Measurements from ENCODE around the gene PRKAA1. TPM values are rescaled to one million over a fixed set of nuclear protein-coding genes. Genes with fewer than 3 reads are reported as not detected.

Gene PRKAA1
- total RNA-seq, 2 experiments from 2014 or later = 86.4 to 86.7 TPM

DNA sequence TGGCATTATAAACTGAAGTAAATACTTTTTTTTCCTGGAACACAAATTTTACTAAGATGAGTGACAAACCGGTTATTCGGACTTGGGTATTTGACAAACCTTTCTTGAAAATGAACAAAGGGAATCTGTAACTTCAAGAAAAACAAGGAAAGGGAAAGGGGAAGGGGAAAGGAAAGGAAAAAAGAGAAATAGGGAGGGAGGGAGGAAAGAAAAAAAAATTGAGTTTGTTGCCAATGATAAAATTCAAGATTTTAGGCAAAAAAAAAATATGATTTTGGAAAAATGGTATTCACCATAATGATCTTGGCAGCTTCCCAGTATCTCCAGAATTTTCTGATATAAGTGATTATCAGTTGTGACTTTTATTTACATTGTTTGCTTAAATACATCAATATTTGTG lies 40.8 kb downstream of the PRKAA1 start:
- POLR2A ChIA-PET = interaction anchor here (0.7 kb wide), 1 partner anchor 1949 kb away, joined by 5 read pairs; no protein-coding TSS in a partner anchor
- H3K4me3 Mint-ChIP-seq = no peak overlapping the region
- ATAC-seq (ENCODE audit: low read depth) (no peak), DNase-seq (no peak)
- H3K4me1 Mint-ChIP-seq = peaks cover 8% of the 10 kb centered on the region
- no peaks in the 10 kb centered on the region for H3K9me3 Mint-ChIP-seq
- no peak overlapping the region for H3K27ac Mint-ChIP-seq
- H3K27me3 Mint-ChIP-seq = no peaks in the 10 kb centered on the region
- H3K36me3 Mint-ChIP-seq = peaks cover 8% of the 10 kb centered on the region

DNA sequence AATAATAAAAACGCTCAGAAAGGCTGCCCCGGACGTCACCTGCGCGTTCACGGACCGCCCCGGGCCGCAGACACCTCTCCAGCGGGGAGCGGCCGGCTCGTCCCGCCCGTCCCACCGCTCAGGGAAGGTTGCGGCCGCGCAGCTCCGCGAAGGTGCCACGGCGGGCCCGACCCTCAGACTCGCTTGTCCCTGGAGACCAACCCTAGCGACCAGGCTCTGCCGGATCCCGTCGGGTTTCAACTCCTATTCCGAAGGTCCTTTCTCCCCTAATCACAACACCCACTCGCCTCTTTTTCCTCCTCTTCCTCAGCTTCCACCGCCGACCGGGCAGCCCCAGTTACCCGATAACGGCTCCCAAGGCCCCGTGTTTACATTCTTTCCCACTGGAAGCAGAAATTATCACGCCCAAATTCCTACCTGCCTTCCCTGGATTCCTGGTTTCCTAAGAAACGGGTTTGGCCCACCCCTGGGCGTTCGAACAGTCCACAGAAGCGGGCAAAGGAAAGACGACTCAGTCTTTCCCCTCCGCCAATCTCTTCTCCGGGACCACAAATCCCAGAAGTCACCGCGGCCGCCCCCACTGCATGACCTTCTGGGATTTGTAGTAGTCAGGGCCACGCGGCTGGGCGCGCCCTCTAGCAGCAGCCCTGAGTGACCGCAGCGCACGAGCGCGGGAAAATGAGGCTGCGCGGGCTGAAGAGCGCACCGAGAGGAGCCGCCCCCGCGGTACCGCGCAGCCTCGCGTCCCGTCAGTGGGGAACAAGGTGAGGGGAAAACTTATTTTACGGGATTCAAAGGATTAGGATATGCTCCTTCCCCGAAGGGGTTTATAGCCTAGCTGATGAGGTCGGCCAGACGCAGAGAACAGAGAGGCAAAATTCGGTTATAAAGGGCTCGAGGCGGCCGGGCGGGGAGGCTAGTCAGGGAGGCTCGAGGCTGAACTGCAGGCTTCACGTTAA lies 42.5 kb downstream of the PRKAA1 start, which contains the start of gene TTC33:
Gene TTC33, minus strand, starts transcription at position 555 of the 959 bp plus-strand sequence. CDS start 8,943 bp downstream, outside the sequence.
- peak; percentile 94 for DNase-seq
- Mint-ChIP-seq H3K27me3 (no peaks in the 10 kb centered on the region), H3K4me1 (peaks cover 9% of the 10 kb centered on the region), H3K9me3 (no peaks in the 10 kb centered on the region), H3K4me3 (no peak within 1 kb of the TSS), H3K27ac (no peak within 1 kb of the TSS), H3K36me3 (peaks cover 10% of the 10 kb centered on the region)
- ATAC-seq (ENCODE audit: low read depth) = peak; percentile 89
- POLR2A ChIA-PET = interaction anchor here (0.7 to 1.0 kb wide), 2 partner anchors 79 to 127 kb away, joined by 3 read pairs; partner anchors contain the start of gene RPL37

DNA sequence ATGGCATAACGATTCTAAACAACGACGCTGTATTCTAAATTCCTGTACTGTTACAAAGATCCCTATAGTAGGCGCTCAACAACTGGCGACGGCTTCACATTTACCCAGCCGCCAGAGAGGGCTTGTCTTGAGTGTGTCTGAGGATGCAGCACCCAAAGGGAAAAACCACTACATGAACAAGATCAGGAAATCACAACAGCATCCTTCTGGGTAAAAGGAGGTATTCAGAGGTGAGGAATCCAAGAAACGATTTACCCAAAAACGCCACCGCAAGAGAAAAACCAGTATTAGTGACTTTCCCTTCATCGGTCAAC lies 43.1 kb downstream of the PRKAA1 start:
- Mint-ChIP-seq H3K4me1 (peaks cover 9% of the 10 kb centered on the region), H3K27ac (no peak overlapping the region)
- POLR2A ChIA-PET = interaction anchor here (1.0 kb wide), 2 partner anchors 41 to 80 kb away, joined by 3 read pairs; partner anchors contain the start of gene RPL37

DNA sequence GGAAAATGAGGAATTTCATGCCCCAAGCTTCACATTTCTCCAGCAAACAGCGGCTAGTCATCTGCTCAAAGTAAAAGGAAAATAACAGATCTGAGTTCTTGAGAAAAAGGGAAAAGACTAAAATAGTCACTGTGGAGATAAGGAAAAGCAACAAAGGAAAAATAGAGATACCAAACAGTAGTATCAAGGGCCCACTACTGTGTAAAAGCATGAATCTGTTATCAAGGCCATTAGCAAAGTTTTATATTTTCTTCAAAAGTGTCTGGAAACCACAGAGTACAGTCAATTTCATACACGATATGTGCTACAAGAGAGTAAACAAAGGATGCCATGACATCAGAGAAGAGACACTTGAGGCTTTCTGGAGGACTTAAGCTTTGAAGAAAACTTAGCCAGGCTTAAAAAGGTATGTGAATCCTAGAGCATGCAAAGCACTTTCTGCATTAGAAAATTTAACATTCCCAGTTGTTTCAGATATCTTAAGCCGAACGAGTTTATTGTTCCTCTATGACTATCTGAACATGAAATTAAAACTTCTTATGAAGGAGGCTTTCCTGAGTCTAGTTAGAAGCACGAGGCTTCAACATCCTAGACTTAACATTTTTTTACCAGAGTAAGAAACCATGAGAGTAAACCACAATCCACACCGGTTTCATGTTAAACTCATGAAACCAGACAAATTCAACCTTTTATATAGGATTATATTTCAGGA lies 43.6 kb downstream of the PRKAA1 start:
- POLR2A ChIA-PET = interaction anchor here (1.0 kb wide), 2 partner anchors 42 to 80 kb away, joined by 3 read pairs; partner anchors contain the start of gene RPL37
- peak; percentile 27 for ATAC-seq (ENCODE audit: low read depth)
- DNase-seq = no peak
- Mint-ChIP-seq H3K4me1 (peaks cover 9% of the 10 kb centered on the region), H3K36me3 (peaks cover 10% of the 10 kb centered on the region), H3K27ac (no peak overlapping the region), H3K9me3 (no peaks in the 10 kb centered on the region), H3K4me3 (no peak overlapping the region), H3K27me3 (no peaks in the 10 kb centered on the region)

More for the DNA sequence above, 43.1 kb downstream of the PRKAA1 start:
- no peaks in the 10 kb centered on the region for H3K9me3 Mint-ChIP-seq
- H3K4me3 Mint-ChIP-seq = no peak overlapping the region
- ATAC-seq (ENCODE audit: low read depth) (peak; percentile 69), DNase-seq (peak; percentile 48)
- peaks cover 10% of the 10 kb centered on the region for H3K36me3 Mint-ChIP-seq
- H3K27me3 Mint-ChIP-seq = no peaks in the 10 kb centered on the region

DNA sequence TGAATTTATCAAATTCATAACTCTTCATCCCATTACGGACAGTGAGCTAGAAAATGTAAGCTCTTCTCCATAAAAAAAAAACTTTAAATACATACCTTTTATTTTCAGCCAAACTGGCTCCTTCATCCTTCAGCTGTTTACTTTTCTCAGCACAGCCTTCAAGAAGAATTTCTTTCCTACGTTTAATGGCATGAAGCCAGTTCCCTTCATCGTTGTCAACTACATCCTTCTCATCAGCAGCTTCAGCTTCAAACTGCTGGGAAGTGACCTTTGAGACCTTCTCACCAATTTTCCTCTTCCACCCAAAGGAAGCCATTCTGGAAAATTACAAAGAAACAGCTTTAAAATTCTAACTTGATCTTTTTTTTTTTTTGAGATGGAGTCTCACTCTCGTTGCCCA lies 51.5 kb downstream of the PRKAA1 start:
- no peak for ATAC-seq (ENCODE audit: low read depth)
- DNase-seq = no peak
- Mint-ChIP-seq H3K36me3 (peaks cover 28% of the 10 kb centered on the region), H3K4me1 (peaks cover 3% of the 10 kb centered on the region), H3K9me3 (peaks cover 1% of the 10 kb centered on the region), H3K4me3 (no peak overlapping the region), H3K27me3 (no peaks in the 10 kb centered on the region), H3K27ac (no peak overlapping the region)
- POLR2A ChIA-PET = no interaction called here

DNA sequence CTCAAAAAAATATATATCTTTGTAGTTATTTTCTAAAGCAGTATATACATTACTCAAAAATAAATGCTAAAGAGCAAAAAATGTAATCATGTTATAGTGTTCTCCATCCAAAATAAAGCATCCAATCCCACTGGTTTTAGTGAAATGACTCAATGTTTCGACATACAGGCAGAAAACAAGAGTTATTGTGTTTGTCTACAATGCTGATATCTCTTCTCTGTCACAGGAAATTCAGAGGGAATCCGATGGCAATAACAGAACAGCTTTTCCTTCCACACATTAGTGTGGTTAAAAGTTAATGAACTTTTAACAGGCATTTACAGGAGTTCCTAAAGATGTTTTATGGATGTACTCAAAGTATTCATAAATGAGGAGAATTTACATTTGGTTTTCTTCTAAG lies 54.4 kb downstream of the PRKAA1 start:
- peaks cover 39% of the 10 kb centered on the region for H3K36me3 Mint-ChIP-seq
- no peaks in the 10 kb centered on the region for H3K27me3 Mint-ChIP-seq
- no peak overlapping the region for H3K27ac Mint-ChIP-seq
- DNase-seq (no peak), ATAC-seq (ENCODE audit: low read depth) (no peak)
- no peak overlapping the region for H3K4me3 Mint-ChIP-seq
- H3K4me1 Mint-ChIP-seq = peaks cover 3% of the 10 kb centered on the region
- H3K9me3 Mint-ChIP-seq = peaks cover 6% of the 10 kb centered on the region
- POLR2A ChIA-PET = no interaction called here

DNA sequence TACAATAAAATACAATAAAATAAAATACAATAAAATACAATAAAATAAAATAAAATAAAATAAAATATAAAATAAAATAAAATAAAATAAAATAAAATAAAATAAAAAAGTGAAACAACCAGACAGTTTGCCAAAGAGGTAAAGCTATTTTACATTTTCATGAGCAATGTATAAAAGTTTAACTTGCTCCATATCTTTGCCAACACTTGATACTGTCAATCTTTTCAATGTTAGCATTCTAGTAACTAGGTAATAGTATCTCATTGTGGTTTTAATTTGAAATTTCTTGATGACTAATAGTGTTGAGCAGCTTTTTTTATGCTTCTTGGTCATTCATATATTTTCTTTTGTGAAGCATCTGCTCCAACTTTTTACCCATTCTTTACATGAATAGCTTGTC lies 59.7 kb downstream of the PRKAA1 start:
- ATAC-seq (ENCODE audit: low read depth) (no peak), DNase-seq (no peak)
- H3K4me1 Mint-ChIP-seq = peaks cover 20% of the 10 kb centered on the region
- POLR2A ChIA-PET = no interaction called here
- H3K36me3 Mint-ChIP-seq = peaks cover 36% of the 10 kb centered on the region
- H3K27me3 Mint-ChIP-seq = no peaks in the 10 kb centered on the region
- H3K4me3 Mint-ChIP-seq = no peak overlapping the region
- peaks cover 5% of the 10 kb centered on the region for H3K9me3 Mint-ChIP-seq
- no peak overlapping the region for H3K27ac Mint-ChIP-seq

DNA sequence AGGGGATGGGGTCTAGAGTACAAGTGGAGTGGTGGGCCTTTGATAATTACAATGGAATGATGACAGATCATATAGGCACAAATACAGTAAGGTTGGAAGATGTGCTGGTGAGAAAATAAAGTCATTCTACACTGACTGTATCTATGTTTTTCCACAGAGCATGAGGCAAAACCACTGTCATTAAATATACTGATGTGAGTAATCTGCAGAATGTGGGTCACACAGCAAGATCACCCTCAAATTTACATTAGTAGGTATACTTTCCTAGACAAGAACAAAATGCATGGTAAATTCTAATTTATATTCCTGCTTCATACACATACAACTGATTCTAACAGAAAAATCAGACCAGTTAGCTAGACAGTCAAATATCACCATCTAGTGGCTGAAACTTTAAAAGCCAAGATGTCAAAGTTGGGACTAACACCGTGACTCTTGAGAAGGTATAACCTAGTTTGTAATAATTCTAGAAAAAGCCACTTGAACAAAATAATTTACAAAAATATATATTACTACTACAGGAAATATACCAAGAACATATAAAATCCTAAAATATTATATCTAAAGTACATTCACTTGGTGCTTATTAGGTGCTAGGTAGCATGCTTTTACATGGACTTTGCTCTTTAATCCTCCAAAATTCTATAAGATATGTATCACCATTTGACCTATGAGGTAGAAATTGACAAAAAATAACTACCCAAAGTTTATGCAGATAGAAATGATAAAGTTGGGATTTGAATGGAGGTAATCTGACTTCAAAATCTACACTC lies 61.9 kb downstream of the PRKAA1 start:
- POLR2A ChIA-PET = no interaction called here
- Mint-ChIP-seq H3K4me3 (no peak overlapping the region), H3K4me1 (peaks cover 21% of the 10 kb centered on the region), H3K27ac (no peak overlapping the region), H3K27me3 (no peaks in the 10 kb centered on the region), H3K36me3 (peaks cover 26% of the 10 kb centered on the region), H3K9me3 (peaks cover 4% of the 10 kb centered on the region)
- no peak for DNase-seq
- ATAC-seq (ENCODE audit: low read depth) = peak; percentile 52

DNA sequence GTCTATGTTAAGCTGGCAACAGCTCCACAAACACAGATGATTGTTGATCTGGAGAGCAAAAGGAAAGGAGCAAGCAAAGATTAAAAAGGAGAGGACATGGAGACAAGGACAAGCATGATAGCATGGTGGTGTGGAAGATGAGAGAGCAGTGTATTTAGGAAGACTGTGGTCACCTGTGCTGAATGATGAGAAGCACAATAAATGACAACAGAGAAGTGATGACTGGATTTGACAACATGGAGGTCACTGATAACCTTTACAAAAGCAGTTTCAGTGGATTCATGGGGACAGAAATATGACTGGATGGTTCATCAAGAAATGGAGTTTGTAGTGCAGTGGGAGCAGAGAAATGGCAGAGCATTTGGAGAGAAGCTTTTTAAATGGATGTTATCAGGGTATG lies 62.6 kb downstream of the PRKAA1 start:
- Mint-ChIP-seq H3K27ac (peak overlapping the region; percentile 3), H3K36me3 (peaks cover 21% of the 10 kb centered on the region), H3K27me3 (no peaks in the 10 kb centered on the region), H3K4me1 (peaks cover 21% of the 10 kb centered on the region), H3K4me3 (no peak overlapping the region), H3K9me3 (peaks cover 2% of the 10 kb centered on the region)
- DNase-seq = no peak
- POLR2A ChIA-PET = no interaction called here
- ATAC-seq (ENCODE audit: low read depth) = no peak

DNA sequence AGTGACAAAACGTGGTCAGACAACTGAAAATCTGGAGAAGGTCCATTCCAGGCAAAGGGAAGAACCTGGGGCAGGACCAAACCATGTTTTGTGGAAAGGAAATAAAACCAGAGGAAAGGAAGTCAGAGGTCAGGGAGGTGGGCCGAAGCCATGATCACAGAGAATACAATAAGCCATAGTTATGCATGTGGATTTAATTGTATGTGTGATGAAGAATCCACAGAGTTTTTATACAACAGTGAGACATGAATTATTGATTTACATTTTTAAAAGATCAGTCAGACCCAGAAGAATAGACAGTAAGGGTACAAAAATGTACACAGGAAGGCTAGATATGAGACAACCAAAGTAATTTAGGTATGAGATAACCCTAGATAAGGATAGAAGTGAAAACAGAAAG lies 63.2 kb downstream of the PRKAA1 start:
- no peak overlapping the region for H3K27ac Mint-ChIP-seq
- DNase-seq (no peak), ATAC-seq (ENCODE audit: low read depth) (no peak)

DNA sequence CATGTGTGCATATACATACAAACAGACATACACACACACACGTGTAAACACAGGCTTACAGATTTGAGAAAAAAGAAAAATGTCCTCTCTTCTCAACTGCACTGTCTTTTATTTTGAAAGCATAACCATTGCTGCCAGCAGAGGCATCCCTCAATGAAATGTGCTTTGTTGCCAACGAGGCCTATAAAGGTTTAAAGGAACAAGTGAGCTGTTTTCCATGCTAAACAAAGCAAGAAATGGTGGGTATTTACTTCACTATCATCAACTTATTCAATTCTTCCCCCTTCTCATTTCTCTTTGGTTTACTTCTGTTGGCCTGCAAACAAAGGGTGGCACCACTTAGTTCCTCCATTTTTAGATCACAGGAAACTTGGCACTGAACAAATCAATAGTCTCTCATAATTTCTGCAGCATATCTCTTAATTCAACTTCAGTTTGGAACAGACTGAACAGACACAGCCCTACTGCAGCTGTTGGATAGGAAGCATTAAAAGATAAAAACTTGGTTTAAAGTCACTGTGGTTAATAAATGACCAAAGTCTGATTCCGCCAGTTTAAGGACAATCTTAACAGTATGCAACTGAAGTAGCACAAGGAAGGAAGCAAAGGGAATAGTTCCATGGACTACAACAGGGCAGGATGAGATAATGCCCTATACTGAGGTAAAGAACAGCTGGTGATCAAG lies 64.2 kb downstream of the PRKAA1 start:
- Mint-ChIP-seq H3K9me3 (peaks cover 1% of the 10 kb centered on the region), H3K27me3 (no peaks in the 10 kb centered on the region), H3K4me1 (peaks cover 21% of the 10 kb centered on the region), H3K36me3 (peaks cover 13% of the 10 kb centered on the region), H3K27ac (no peak overlapping the region), H3K4me3 (no peak overlapping the region)
- POLR2A ChIA-PET = no interaction called here
- ATAC-seq (ENCODE audit: low read depth) = no peak
- no peak for DNase-seq

More for the DNA sequence above, 63.2 kb downstream of the PRKAA1 start:
- peaks cover 19% of the 10 kb centered on the region for H3K36me3 Mint-ChIP-seq
- H3K4me3 Mint-ChIP-seq = no peak overlapping the region
- H3K9me3 Mint-ChIP-seq = peaks cover 1% of the 10 kb centered on the region
- H3K27me3 Mint-ChIP-seq = no peaks in the 10 kb centered on the region
- POLR2A ChIA-PET = no interaction called here
- H3K4me1 Mint-ChIP-seq = peaks cover 21% of the 10 kb centered on the region

DNA sequence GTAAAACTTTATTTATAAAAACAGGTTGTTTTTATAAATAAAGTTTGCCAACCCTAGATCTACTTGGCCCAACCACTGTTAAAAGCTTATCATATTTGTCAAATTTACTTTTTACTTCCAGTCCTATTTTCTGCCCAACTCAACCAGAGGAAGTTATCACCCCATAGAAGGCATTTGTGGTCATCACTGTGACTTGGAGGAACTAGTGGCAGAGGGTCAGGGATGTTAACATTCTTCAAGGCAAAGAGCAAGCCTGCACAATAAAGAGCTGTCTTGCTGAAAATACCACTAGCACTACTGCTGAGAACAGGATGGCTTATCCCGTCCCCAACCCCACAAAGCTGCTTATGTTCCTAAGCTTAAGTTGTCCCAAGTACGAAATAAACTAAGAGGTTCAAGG lies 64.7 kb downstream of the PRKAA1 start:
- POLR2A ChIA-PET = no interaction called here
- H3K36me3 Mint-ChIP-seq = peaks cover 13% of the 10 kb centered on the region
- no peak for ATAC-seq (ENCODE audit: low read depth)

More for the DNA sequence above, 64.7 kb downstream of the PRKAA1 start:
- Mint-ChIP-seq H3K9me3 (peaks cover 1% of the 10 kb centered on the region), H3K4me1 (peaks cover 21% of the 10 kb centered on the region), H3K4me3 (no peak overlapping the region), H3K27me3 (no peaks in the 10 kb centered on the region), H3K27ac (no peak overlapping the region)
- no peak for DNase-seq

Measured in activated naive CD8-positive, alpha-beta T cell treated with anti-CD3 and anti-CD28 coated beads, Interleukin-2, amount 10 ng/mL, durations not matched to agents 7 days and 5 days (primary cell).